ENCODE data around the gene ZEB1.

The ZEB1 gene

GRCh38 chr10:31451766-31452165, 132.8 kb downstream of the ZEB1 start:
- DNase-seq, result no peak
- TF ChIP-seq CTCF (IDR thresholded peaks at IDR 0.05; ENCODE audit: low read depth, low read length), result no peak

GRCh38 chr10:31456468-31456867, 137.5 kb downstream of the ZEB1 start:
- Histone ChIP-seq H3K27me3 (no peaks in the 10 kb centered on the region), H3K4me1 (no peaks in the 10 kb centered on the region), H3K9me3 (no peaks in the 10 kb centered on the region)

More at GRCh38 chr10:31451766-31452165, 132.8 kb downstream of the ZEB1 start:
- H3K36me3 ChIP-seq, result no peaks in the 10 kb centered on the region
- no peaks in the 10 kb centered on the region for H3K9me3 ChIP-seq
- no peak overlapping the region for H3K4me3 ChIP-seq (ENCODE audit: low read depth, low read length)
- H3K27me3 ChIP-seq, result no peaks in the 10 kb centered on the region
- H3K4me1 ChIP-seq, result no peaks in the 10 kb centered on the region

GRCh38 chr10:31457858-31458257, 138.8 kb downstream of the ZEB1 start:
- H3K36me3 ChIP-seq, result peaks cover 12% of the 10 kb centered on the region
- H3K4me1 ChIP-seq, result no peaks in the 10 kb centered on the region
- no peak overlapping the region for H3K4me3 ChIP-seq (ENCODE audit: low read depth, low read length)
- DNase-seq, result no peak
- no peak for TF ChIP-seq CTCF (IDR thresholded peaks at IDR 0.05; ENCODE audit: low read depth, low read length)
- H3K27me3 ChIP-seq, result no peaks in the 10 kb centered on the region
- H3K9me3 ChIP-seq, result no peaks in the 10 kb centered on the region

More at GRCh38 chr10:31456468-31456867, 137.5 kb downstream of the ZEB1 start:
- DNase-seq, result no peak
- H3K36me3 ChIP-seq, result peaks cover under 1% of the 10 kb centered on the region; the same call in 1 of the 2 replicates
- no peak overlapping the region for H3K4me3 ChIP-seq (ENCODE audit: low read depth, low read length)
- TF ChIP-seq CTCF (IDR thresholded peaks at IDR 0.05; ENCODE audit: low read depth, low read length), result no peak

- H3K4me1 ChIP-seq, result no peaks in the 10 kb centered on the region
- no peaks in the 10 kb centered on the region for H3K27me3 ChIP-seq
- no peak for DNase-seq
- H3K9me3 ChIP-seq, result no peaks in the 10 kb centered on the region
- TF ChIP-seq CTCF (IDR thresholded peaks at IDR 0.05; ENCODE audit: low read depth, low read length), result no peak
- H3K36me3 ChIP-seq, result peaks cover 23% of the 10 kb centered on the region
- H3K4me3 ChIP-seq (ENCODE audit: low read depth, low read length), result no peak overlapping the region
Observed at GRCh38 chr10:31458974-31459373, 140.0 kb downstream of the ZEB1 start.

- Histone ChIP-seq H3K4me1 (no peaks in the 10 kb centered on the region), H3K36me3 (peaks cover 28% of the 10 kb centered on the region), H3K9me3 (no peaks in the 10 kb centered on the region), H3K4me3 (ENCODE audit: low read depth, low read length) (no peak overlapping the region), H3K27me3 (no peaks in the 10 kb centered on the region)
- TF ChIP-seq CTCF (IDR thresholded peaks at IDR 0.05; ENCODE audit: low read depth, low read length), result no peak
- no peak for DNase-seq
Observed at GRCh38 chr10:31460242-31460641, 141.2 kb downstream of the ZEB1 start.

- Histone ChIP-seq H3K27me3 (no peaks in the 10 kb centered on the region), H3K4me3 (ENCODE audit: low read depth, low read length) (no peak overlapping the region), H3K4me1 (no peaks in the 10 kb centered on the region), H3K36me3 (peaks cover 47% of the 10 kb centered on the region), H3K9me3 (no peaks in the 10 kb centered on the region)
- no peak for TF ChIP-seq CTCF (IDR thresholded peaks at IDR 0.05; ENCODE audit: low read depth, low read length)
- DNase-seq, result no peak
Observed at GRCh38 chr10:31464552-31464951, 145.5 kb downstream of the ZEB1 start.

Measured in BE2C (cell line).